Calu3 (cell line): ENCODE data around the gene TBL3. TPM values are rescaled to one million over a fixed set of nuclear protein-coding genes. Genes with fewer than 3 reads are reported as not detected.

Experiments
- BruUV-seq: library from RNA; stranded (reverse); fragments of 400-500 nt; replicated peaks from 2 replicates; lab custom pipeline; 2021; lab: Mats Ljungman, UMichigan
- CTCF ChIA-PET: fragments of 300-600 bp; sonication (Branson Sonifier 250); formaldehyde crosslinking; loops from one replicate; lab custom pipeline; 2022; ENCODE audit warnings: antibody characterized with exemption; lab: Charles Lee
- DNase-seq: peaks from one replicate; pipeline ENCODE4 v3.0.0; 2022
- H3K27ac Mint-ChIP-seq: one replicate; pipeline ENCODE4 v1.8.0; 2022; ENCODE audit warnings: mixed read lengths; ENCODE audit not compliant: unreplicated experiment
- H3K27me3 Mint-ChIP-seq: one replicate; pipeline ENCODE4 v1.8.0; 2022; ENCODE audit warnings: mixed read lengths; ENCODE audit not compliant: unreplicated experiment
- H3K36me3 Mint-ChIP-seq: one replicate; pipeline ENCODE4 v1.8.0; 2022; ENCODE audit warnings: mild to moderate bottlenecking, moderate library complexity, mixed read lengths; ENCODE audit not compliant: insufficient read depth, unreplicated experiment
- H3K4me1 Mint-ChIP-seq: one replicate; pipeline ENCODE4 v1.8.0; 2022; ENCODE audit warnings: mild to moderate bottlenecking, low read depth, mixed read lengths; ENCODE audit not compliant: unreplicated experiment
- H3K4me3 Mint-ChIP-seq: one replicate; pipeline ENCODE4 v1.8.0; 2022; ENCODE audit warnings: mild to moderate bottlenecking, low read depth, moderate library complexity, mixed read lengths; ENCODE audit not compliant: unreplicated experiment
- H3K9me3 Mint-ChIP-seq: one replicate; pipeline ENCODE4 v1.8.0; 2022; ENCODE audit warnings: low read depth, mixed read lengths; ENCODE audit not compliant: unreplicated experiment
- CTCF ChIP-seq: fragments of 200-600 bp; IDR thresholded peaks from one replicate; pipeline ENCODE4 v1.8.0; 2022; ENCODE audit warnings: antibody characterized with exemption; ENCODE audit not compliant: unreplicated experiment
- intact Hi-C: fragments of 100-400 bp; cut with micrococcal nuclease; formaldehyde crosslinking; loops from one replicate; pipeline ENCODE4 v1.10.0; 2022; ENCODE audit not compliant: unreplicated experiment
- total RNA-seq: library from RNA; stranded (reverse); gene quantifications from 2 replicates; pipeline ENCODE4 v1.2.3, GENCODE V29; 2022

TBL3 gene
- total RNA-seq, 1 experiment from 2014 or later, result 62.0 TPM

GRCh38 chr16:1945559-1946391 is 26.1 kb upstream of the TBL3 start:
- H3K4me3 Mint-ChIP-seq, result no peak overlapping the region
- H3K9me3 Mint-ChIP-seq, result no peaks in the 10 kb centered on the region
- no TSS peak for BruUV-seq
- no peak for DNase-seq
- H3K27me3 Mint-ChIP-seq, result no peaks in the 10 kb centered on the region
- no peak overlapping the region for H3K27ac Mint-ChIP-seq
- intact Hi-C loops, result no loop called here
- TF ChIP-seq CTCF, result no peak
- peaks cover 31% of the 10 kb centered on the region for H3K36me3 Mint-ChIP-seq
- peaks cover 8% of the 10 kb centered on the region for H3K4me1 Mint-ChIP-seq
- CTCF ChIA-PET, result no interaction called here

- CTCF ChIA-PET, result no interaction called here
- Mint-ChIP-seq H3K27ac (no peak overlapping the region), H3K27me3 (no peaks in the 10 kb centered on the region), H3K9me3 (no peaks in the 10 kb centered on the region), H3K4me1 (peaks cover 2% of the 10 kb centered on the region), H3K4me3 (no peak overlapping the region), H3K36me3 (peaks cover 28% of the 10 kb centered on the region)
- no peak for DNase-seq
- no TSS peak for BruUV-seq
- no peak for TF ChIP-seq CTCF
- intact Hi-C loops, result no loop called here
Measured at GRCh38 chr16:1946495-1947368, 25.1 kb upstream of the TBL3 start.

DNA sequence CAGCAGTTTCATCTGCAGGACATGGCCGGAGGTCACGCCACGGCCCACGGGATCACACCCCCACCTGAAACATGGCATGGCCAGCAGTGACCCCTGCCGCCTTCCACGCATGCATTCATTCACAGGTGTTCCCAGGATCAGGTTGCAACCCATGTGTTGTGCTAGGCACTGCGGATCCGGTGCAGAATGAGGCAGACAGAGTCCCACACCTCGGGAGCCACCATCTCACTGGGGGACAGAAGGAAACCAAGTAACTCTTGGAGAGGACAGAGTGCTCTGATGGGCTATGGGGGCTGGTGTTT is 24.5 kb upstream of the TBL3 start:
- Mint-ChIP-seq H3K4me1 (no peaks in the 10 kb centered on the region), H3K27ac (no peak overlapping the region), H3K4me3 (no peak overlapping the region), H3K9me3 (no peaks in the 10 kb centered on the region), H3K27me3 (no peaks in the 10 kb centered on the region), H3K36me3 (peaks cover 22% of the 10 kb centered on the region)
- BruUV-seq, result no TSS peak
- DNase-seq, result no peak
- intact Hi-C loops, result no loop called here
- TF ChIP-seq CTCF, result no peak
- CTCF ChIA-PET, result no interaction called here

DNA sequence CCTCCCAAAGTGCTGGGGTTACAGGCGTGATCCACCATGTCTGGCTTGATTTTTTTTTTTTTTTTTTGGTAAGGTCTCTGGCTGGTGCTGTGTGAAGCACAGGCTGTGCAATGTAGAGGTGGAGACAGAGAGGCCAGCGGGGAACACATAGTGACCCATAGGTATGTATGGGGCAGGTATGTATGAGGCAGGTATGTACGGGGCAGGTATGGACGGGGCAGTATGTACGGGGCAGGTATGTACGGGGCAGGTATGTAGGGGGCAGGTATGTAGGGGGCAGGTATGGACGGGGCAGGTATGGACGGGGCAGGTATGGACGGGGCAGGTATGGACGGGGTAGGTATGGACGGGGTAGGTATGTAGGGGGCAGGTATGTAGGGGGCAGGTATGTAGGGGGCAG is 22.3 kb upstream of the TBL3 start:
- CTCF ChIA-PET, result interaction anchor here (0.6 to 0.7 kb wide), 2 partner anchors 63 to 909 kb away, joined by 3 to 4 read pairs; no protein-coding TSS in a partner anchor
- DNase-seq, result no peak
- no peak overlapping the region for H3K27ac Mint-ChIP-seq
- H3K27me3 Mint-ChIP-seq, result peaks cover 4% of the 10 kb centered on the region
- H3K4me1 Mint-ChIP-seq, result no peaks in the 10 kb centered on the region
- intact Hi-C loops, result no loop called here
- no peak for TF ChIP-seq CTCF
- H3K36me3 Mint-ChIP-seq, result peaks cover 1% of the 10 kb centered on the region
- no peak overlapping the region for H3K4me3 Mint-ChIP-seq
- no peaks in the 10 kb centered on the region for H3K9me3 Mint-ChIP-seq
- no TSS peak for BruUV-seq
